Body of pancreas (tissue), 4 donors: ENCODE data around the gene MTCH1.

ENCODE experiments used
- POLR2A ChIP-seq, 3 donors: fragments of 450-650 bp; IDR thresholded peaks; one replicate each; pipeline ENCODE4 v1.6.1; 2016; ENCODE audit warnings: antibody characterized with exemption in 3 of 3, mild to moderate bottlenecking in 2 of 3
- TF ChIP-seq, protein P1 (sequence below), 7 experiments: fragments of 450-650 bp in 4 of 7; fragments of 200-600 bp in 3 of 7; sonication (generic) in 3 of 7; IDR thresholded peaks; one replicate each; pipeline ENCODE4 v1.5.1; 2016 to 2019; ENCODE audit warnings: antibody characterized with exemption in 7 of 7

- TF ChIP-seq, protein P1, sequence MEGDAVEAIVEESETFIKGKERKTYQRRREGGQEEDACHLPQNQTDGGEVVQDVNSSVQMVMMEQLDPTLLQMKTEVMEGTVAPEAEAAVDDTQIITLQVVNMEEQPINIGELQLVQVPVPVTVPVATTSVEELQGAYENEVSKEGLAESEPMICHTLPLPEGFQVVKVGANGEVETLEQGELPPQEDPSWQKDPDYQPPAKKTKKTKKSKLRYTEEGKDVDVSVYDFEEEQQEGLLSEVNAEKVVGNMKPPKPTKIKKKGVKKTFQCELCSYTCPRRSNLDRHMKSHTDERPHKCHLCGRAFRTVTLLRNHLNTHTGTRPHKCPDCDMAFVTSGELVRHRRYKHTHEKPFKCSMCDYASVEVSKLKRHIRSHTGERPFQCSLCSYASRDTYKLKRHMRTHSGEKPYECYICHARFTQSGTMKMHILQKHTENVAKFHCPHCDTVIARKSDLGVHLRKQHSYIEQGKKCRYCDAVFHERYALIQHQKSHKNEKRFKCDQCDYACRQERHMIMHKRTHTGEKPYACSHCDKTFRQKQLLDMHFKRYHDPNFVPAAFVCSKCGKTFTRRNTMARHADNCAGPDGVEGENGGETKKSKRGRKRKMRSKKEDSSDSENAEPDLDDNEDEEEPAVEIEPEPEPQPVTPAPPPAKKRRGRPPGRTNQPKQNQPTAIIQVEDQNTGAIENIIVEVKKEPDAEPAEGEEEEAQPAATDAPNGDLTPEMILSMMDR (IDR thresholded peaks at IDR 0.05): no peak
- no peak for TF ChIP-seq POLR2A (IDR thresholded peaks at IDR 0.05)
Observed at GRCh38 chr6:36920049-36920448, 65.9 kb downstream of the MTCH1 start.
